CD4-positive, alpha-beta T cell treated with Interleukin-6 at 100 ng/mL for 8 hours (primary cell): ENCODE data around the gene HOXA4.
A peak's percentile ranks its signal among the peaks of the same experiment; 100 is the strongest.

Experiments
- DNase-seq: peaks from one replicate; pipeline ENCODE4 v3.0.0-alpha.2; 2020; ENCODE audit warnings: mixed read lengths, low spot score

Gene HOXA4

GRCh38 chr7:27130540-27131389 is at the start of gene HOXA4:
Gene HOXA4 (minus strand): TSS chr7:27130757. CDS start chr7:27130733, 24 bp downstream.
- DNase-seq, result peak; percentile 80

DNA sequence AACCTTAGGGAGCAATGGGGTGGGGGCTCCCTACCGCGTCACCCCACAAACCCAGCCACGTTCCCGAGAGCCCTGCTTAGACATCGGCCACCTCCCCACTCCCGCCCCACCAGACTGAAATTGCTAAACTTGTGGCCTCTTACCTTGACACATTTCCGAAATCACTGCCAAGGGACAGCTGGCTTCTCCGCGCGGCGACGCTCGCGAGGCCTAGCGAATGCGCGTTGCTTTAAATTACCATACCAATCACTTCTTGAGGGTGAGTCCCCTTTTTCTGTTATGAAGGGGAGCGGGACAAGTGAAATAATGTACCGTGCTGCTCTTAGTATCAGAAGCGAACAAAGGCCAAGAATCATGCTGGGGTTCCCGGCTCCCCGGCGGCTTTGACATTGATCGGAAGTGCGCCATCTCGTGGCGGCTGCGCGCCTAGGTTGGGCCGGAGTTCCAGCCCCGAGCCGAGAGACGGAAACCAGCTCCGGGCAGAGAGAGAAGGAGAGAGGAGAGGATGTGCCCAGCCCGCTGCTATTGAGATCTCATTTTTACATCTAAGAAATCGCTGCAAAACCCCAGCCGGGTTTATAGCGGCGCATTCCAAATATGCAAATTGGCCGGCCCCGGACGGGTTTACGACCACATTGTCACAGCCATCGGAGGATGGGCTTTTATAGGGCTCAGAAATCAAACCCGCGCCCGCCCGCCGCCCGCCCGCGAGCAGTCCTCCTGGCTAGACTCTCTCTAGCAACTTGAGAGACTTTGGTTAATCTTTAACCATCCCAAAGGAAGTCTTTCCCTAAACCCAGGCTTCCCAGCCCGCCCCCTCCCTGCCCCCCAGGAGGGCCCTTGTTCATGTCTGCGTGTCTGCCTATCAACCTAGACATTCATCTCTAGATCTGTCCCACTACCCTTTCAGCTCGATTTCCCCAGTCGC is 49.2 kb upstream of the HOXA4 start:
- DNase-seq, result peak; percentile 52

GRCh38 chr7:27179030-27179429 is 48.5 kb upstream of the HOXA4 start:
- DNase-seq, result no peak

DNA sequence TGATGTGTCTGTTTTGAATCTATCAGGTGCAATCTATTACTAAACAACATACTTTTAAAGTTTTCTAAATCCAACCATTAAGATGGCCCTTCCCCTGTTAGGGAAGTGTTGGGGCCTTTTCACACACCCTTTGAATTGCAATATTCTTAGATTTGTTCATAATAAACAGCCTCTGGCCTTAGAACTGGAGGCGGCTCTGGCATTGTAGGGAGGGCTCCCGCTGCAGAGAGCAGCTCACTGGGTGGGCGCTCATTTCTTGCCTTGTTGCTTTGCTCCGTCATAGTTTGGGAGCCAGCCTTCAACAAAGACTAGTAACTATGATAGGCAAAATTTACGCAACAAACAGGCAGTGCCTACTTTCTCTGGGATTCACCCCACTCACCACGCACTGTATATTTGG is 47.8 kb upstream of the HOXA4 start:
- no peak for DNase-seq

- DNase-seq, result no peak
Measured at GRCh38 chr7:27177795-27178320, 47.3 kb upstream of the HOXA4 start.

- DNase-seq, result no peak
Measured at GRCh38 chr7:27176962-27177794, 46.6 kb upstream of the HOXA4 start.

DNA sequence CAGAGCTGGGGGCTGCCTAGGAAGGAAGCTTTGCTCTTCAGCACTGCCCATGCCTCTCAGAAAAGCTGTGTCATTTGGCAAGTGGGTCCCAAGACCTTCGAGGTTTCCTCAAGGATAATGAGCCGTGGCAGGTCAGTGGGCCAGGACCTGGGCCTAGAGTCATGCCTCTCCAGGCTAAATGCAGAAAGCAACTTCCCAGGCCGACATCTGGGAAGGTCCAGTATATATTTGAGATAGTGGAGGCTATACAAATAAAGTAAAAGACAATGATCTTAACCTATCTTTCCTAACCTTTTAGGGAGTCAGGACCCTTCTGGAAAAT is 45.9 kb upstream of the HOXA4 start:
- DNase-seq, result no peak

DNA sequence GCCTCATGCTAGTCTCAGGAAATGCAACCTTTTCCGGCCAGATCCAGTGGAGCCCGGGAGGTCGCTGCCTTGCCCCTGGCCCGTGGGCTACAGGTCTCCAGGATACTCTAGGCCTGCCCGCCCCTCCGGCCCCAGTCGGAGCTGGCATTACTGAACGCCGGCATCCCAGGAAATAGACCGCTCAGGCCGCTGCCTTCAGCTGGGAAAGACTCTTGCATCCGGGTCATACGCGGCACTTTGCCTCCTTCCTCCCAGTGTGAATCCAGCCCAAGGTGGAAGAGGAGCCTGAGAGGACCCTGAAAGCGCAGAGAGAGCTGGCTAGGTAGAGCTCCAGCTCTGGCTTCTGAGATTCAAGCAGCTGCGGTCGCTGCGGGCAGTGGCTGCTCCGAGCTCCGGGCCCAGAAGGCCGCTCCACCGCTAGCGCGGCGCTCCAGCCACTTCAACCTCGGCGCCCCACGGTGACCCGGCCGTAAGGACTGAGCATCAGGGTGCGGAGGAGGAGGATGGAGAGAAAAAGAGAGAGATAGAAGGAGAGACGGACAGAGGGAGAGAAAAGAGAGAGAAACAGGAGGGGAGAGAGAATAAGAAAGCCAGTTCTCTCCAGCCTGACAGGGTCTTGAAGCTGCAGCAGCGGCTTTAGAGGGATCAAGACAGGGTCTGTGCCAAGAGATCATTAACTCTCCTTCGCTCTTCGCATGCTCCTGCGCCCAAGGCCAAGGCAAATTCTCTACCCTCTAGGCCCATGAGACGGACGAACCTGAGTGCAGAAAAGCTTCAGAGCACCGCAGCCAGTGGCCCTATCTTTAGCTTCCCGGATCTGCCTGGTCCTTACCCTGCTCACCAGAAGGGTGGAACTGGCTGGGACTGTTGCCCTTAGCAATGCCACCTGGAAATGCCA is 45.3 kb upstream of the HOXA4 start:
- no peak for DNase-seq

- no peak for DNase-seq
Measured at GRCh38 chr7:27174874-27175625, 44.5 kb upstream of the HOXA4 start.

GRCh38 chr7:27173956-27174873 is 43.7 kb upstream of the HOXA4 start, which contains the start of gene HOXA10:
Gene HOXA10 (minus strand): TSS chr7:27174320. CDS start chr7:27174306, 14 bp downstream.
- DNase-seq, result no peak

DNA sequence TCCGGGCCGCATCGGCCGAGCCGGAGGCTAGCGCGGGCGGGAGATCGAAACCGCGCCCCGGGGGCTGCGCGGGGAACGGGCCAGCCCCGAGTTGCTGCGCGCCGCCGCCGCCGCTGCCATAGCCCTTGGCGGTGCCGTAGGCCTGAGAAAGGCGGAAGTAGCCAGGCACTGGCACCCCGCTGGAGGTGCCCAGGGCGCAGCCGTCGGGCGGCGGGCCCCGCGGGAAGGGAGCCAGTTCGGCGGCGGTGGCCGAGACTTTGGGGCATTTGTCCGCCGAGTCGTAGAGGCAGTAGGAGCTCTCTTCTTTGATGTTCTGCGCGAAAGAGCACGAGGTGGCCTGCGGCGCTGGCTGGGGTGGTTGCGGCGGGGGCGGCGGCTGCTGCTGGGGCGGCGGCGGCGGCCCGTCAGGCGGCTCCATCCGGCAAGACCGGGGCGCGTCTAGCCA is 43.0 kb upstream of the HOXA4 start:
- no peak for DNase-seq

DNA sequence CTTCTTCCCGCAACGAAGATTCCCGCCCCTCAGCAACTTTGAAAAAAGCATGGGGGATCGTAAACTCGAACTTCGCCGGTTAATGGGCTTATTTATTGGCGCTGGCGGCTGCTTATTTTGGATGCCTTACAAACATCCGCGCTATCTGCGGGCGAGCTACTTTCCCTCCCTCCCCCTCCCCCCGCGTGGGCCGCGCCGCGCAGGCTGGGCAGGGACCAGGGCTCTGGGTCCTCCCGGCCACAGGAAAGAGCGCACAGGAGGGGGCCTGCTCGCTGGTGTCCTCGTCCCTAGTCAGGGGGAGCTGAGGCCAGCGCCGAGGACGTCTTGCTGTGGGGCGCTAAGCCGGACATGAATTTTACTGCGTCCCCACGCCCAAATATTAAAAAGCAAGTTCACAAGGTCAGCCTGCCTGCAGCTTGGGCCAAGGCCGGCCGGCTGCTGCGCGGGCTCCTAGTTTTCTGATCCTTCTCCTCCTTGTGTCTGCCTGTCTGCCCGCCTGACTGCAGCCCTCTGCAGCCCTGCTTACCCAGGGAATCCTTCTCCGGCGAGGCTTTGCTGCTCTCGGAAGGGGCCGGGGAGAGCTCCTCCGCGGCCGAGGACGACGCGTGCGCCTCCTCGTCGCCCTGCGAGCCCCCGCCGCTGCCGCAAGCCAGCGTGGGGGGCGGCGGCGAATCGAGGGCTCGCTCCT is 42.4 kb upstream of the HOXA4 start:
- DNase-seq, result no peak

DNA sequence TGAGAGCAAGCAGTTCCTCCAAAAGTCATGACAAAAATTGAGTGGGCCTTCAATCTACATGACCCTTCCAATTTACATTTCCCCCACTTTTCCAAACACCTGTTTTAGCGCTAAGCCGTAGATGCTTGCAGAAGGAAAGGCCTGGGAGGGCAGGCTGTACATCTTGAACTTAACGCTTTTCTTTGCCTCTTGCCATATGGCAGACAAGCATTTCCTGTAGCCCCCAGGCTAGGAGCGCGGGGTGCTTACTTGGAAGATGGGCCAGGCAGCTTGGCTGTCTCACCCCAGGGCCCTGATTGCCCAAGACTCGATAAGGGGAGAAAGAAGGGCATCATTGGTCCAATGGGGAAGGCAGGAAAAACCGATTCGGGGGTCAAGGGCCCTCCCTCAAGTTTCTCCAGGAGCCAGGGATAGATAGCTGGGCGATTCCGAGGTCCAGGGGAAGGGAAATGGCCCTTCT is 41.8 kb upstream of the HOXA4 start:
- no peak for DNase-seq

- DNase-seq, result no peak
Measured at GRCh38 chr7:27171637-27172314, 41.2 kb upstream of the HOXA4 start.

DNA sequence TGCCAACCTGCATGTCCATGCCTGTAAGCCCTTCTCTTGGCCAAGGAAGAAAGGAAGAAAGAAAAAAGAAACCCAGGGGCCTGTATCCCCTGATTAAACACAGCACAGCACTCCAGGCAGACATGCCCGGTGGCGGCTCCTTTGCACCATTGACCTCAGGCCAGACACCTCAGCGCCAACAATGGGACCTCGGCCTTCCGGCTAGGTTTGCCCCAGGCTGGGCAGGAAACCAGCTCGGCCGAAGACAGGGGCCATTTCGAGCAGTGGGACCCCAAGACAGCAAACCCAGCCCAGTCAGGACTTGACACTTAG is 40.7 kb upstream of the HOXA4 start:
- DNase-seq, result no peak

GRCh38 chr7:27170426-27171324 is 40.1 kb upstream of the HOXA4 start:
- no peak for DNase-seq
